WTC11 (cell line): ENCODE results near the gene NET1. TPM values are rescaled to one million over a fixed set of nuclear protein-coding genes. Genes with fewer than 3 reads are reported as not detected.

Source experiments
- ATAC-seq: fragments of 200-7000 bp; cut with Tn5 transposase; 2 replicates; pipeline ENCODE4 v1.10.0; 2021; ENCODE audit warnings: mild to moderate bottlenecking, moderate library complexity
- CTCF ChIA-PET: fragments of 300-600 bp; sonication (Branson Sonifier 250); formaldehyde crosslinking; loops from one replicate; lab custom pipeline; 2021; ENCODE audit warnings: antibody characterized with exemption; lab: Charles Lee
- POLR2A ChIA-PET: fragments of 350-600 bp; sonication (Branson Sonifier 250); formaldehyde crosslinking; loops from one replicate; lab custom pipeline; 2021; ENCODE audit warnings: antibody characterized with exemption; lab: Charles Lee
- DNase-seq: peaks from one replicate; pipeline ENCODE4 v3.0.0; 2021; ENCODE audit warnings: low spot score
- H3K27ac Mint-ChIP-seq: 2 replicates; pipeline ENCODE4 v1.8.0; 2021; ENCODE audit warnings: mixed read lengths
- H3K27me3 Mint-ChIP-seq: 2 replicates; pipeline ENCODE4 v1.8.0; 2021; ENCODE audit warnings: low read depth, mild to moderate bottlenecking, moderate library complexity, mixed read lengths
- H3K36me3 Mint-ChIP-seq: 2 replicates; pipeline ENCODE4 v1.8.0; 2021; ENCODE audit warnings: mixed read lengths
- H3K4me1 Mint-ChIP-seq: 2 replicates; pipeline ENCODE4 v1.8.0; 2022; ENCODE audit warnings: mixed read lengths
- H3K4me3 Mint-ChIP-seq: 2 replicates; pipeline ENCODE4 v1.8.0; 2021; ENCODE audit warnings: mild to moderate bottlenecking, moderate library complexity, mixed read lengths
- H3K9me3 Mint-ChIP-seq: 2 replicates; pipeline ENCODE4 v1.8.0; 2021; ENCODE audit warnings: mixed read lengths
- ELF4 ChIP-seq: sonication (generic); formaldehyde crosslinking; IDR thresholded peaks from 2 replicates; pipeline ENCODE4 v1.8.1; 2022; ENCODE audit warnings: low read depth, mild to moderate bottlenecking, moderate library complexity, missing genetic modification reagents
- FOXP1 ChIP-seq: sonication (generic); formaldehyde crosslinking; IDR thresholded peaks from 2 replicates; pipeline ENCODE4 v1.8.0; 2022; ENCODE audit warnings: missing genetic modification reagents, mild to moderate bottlenecking, moderate library complexity, borderline replicate concordance
- MYBL2 ChIP-seq: sonication (generic); formaldehyde crosslinking; IDR thresholded peaks from 2 replicates; pipeline ENCODE4 v1.8.1; 2023; ENCODE audit warnings: mild to moderate bottlenecking, moderate library complexity, missing genetic modification reagents
- NFATC4 ChIP-seq: fragments of 250-450 bp; sonication (Bioruptor Pico); IDR thresholded peaks from 2 replicates; pipeline ENCODE4 v1.9.0; 2021; ENCODE audit warnings: mild to moderate bottlenecking
- NR3C1 ChIP-seq: sonication (generic); formaldehyde crosslinking; conservative IDR thresholded peaks from 2 replicates; pipeline ENCODE4 v1.8.1; 2023; ENCODE audit warnings: low read depth, mild to moderate bottlenecking, missing genetic modification reagents
- OVOL2 ChIP-seq: fragments of 250-450 bp; sonication (Bioruptor Pico); IDR thresholded peaks from 2 replicates; pipeline ENCODE4 v1.9.0; 2021; ENCODE audit warnings: mild to moderate bottlenecking, borderline replicate concordance
- TEAD1 ChIP-seq: sonication (generic); formaldehyde crosslinking; IDR thresholded peaks from 2 replicates; pipeline ENCODE4 v1.8.0; 2022; ENCODE audit warnings: mild to moderate bottlenecking, missing genetic modification reagents
- ZNF121 ChIP-seq: sonication (generic); formaldehyde crosslinking; IDR thresholded peaks from 2 replicates; pipeline ENCODE4 v1.8.0; 2023; ENCODE audit warnings: missing genetic modification reagents
- ZNF671 ChIP-seq: fragments of 250-450 bp; sonication (Bioruptor Pico); IDR thresholded peaks from 2 replicates; pipeline ENCODE4 v1.8.0; 2021; ENCODE audit warnings: mild to moderate bottlenecking
- total RNA-seq: library from RNA; stranded (reverse); gene quantifications from 3 replicates; pipeline ENCODE4 v1.2.3, GENCODE V29; 2021
- TF ChIP-seq, protein P1 (sequence below): fragments of 250-450 bp; sonication (Bioruptor Pico); IDR thresholded peaks from 2 replicates; pipeline ENCODE4 v1.8.0; 2021; ENCODE audit warnings: mild to moderate bottlenecking
- TF ChIP-seq, protein P2 (sequence below): fragments of 250-450 bp; sonication (Bioruptor Pico); IDR thresholded peaks from 2 replicates; pipeline ENCODE4 v1.9.0; 2021; ENCODE audit warnings: mild to moderate bottlenecking
- TF ChIP-seq, protein P3 (sequence below): fragments of 250-450 bp; sonication (Bioruptor Pico); conservative IDR thresholded peaks from 2 replicates; pipeline ENCODE4 v1.9.0; 2021; ENCODE audit warnings: mild to moderate bottlenecking
- TF ChIP-seq, protein P4 (sequence below): sonication (generic); formaldehyde crosslinking; IDR thresholded peaks from 2 replicates; pipeline ENCODE4 v1.8.0; 2022; ENCODE audit warnings: mild to moderate bottlenecking, missing genetic modification reagents
- TF ChIP-seq, protein P5 (sequence below): sonication (generic); formaldehyde crosslinking; IDR thresholded peaks from 2 replicates; pipeline ENCODE4 v1.8.0; 2022; ENCODE audit warnings: mild to moderate bottlenecking, missing genetic modification reagents
- TF ChIP-seq, protein P6 (sequence below): fragments of 250-450 bp; sonication (Bioruptor Pico); IDR thresholded peaks from 2 replicates; pipeline ENCODE4 v1.9.0; 2021; ENCODE audit warnings: mild to moderate bottlenecking
- TF ChIP-seq, protein P7 (sequence below): sonication (generic); formaldehyde crosslinking; IDR thresholded peaks from 2 replicates; pipeline ENCODE4 v1.8.1; 2023; ENCODE audit warnings: mild to moderate bottlenecking, missing genetic modification reagents
- TF ChIP-seq, protein P8 (sequence below): sonication (generic); formaldehyde crosslinking; IDR thresholded peaks from 2 replicates; pipeline ENCODE4 v1.8.0; 2023; ENCODE audit warnings: missing genetic modification reagents, mild to moderate bottlenecking, borderline replicate concordance

Gene NET1
- total RNA-seq, 1 experiment from 2014 or later: 85.4 TPM

DNA sequence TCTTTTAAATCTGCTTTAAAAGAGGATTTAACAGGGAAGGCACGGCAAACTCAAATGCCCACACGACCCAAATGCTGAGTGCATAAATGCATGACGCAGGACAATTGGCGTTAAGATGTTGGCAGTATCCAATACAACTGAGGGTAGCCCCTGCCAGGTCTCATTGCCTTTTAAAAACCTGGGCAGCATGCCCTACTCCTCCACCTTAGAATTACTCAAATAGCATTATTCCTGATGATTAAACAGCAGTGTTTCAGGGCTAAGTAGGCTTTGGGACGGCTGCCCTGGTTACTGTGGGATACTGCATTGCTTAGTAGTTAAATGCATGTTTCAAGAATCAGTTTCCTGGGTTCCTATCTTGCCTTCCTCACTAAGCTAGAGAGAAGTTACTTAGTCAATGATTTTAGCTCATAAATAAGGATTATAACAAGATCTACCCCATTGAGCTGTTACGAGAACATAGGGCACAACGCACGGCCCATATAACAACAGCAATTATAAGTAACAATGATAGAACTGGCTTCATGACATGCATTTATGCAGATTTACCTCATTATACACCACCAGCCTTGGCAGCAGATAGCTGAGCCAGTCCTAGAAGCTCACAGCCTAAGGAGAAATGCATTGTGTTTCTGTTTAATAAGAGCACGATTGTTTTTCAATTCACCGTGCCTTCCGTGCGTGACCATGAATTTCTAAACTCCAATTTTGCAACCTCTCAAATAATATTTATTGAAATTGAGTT, 15.6 kb upstream of the NET1 start:
- peaks cover 16% of the 10 kb centered on the region for H3K36me3 Mint-ChIP-seq
- CTCF ChIA-PET: interaction anchor here (0.6 to 1.1 kb wide), 2 partner anchors 13 to 187 kb away, joined by 3 to 4 read pairs; no protein-coding TSS in a partner anchor
- H3K4me3 Mint-ChIP-seq: no peak overlapping the region
- H3K4me1 Mint-ChIP-seq: peaks cover 6% of the 10 kb centered on the region
- TF ChIP-seq NFATC4 (no peak), OVOL2 (CRISPR knock-in tag) (no peak), FOXP1 (CRISPR knock-in tag) (no peak), ELF4 (CRISPR knock-in tag) (no peak), ZNF671 (CRISPR knock-in tag) (no peak), TEAD1 (CRISPR knock-in tag) (no peak), MYBL2 (no peak), ZNF121 (CRISPR knock-in tag) (no peak)
- TF ChIP-seq, protein P1, sequence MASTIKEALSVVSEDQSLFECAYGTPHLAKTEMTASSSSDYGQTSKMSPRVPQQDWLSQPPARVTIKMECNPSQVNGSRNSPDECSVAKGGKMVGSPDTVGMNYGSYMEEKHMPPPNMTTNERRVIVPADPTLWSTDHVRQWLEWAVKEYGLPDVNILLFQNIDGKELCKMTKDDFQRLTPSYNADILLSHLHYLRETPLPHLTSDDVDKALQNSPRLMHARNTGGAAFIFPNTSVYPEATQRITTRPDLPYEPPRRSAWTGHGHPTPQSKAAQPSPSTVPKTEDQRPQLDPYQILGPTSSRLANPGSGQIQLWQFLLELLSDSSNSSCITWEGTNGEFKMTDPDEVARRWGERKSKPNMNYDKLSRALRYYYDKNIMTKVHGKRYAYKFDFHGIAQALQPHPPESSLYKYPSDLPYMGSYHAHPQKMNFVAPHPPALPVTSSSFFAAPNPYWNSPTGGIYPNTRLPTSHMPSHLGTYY: no peak
- TF ChIP-seq, protein P2, sequence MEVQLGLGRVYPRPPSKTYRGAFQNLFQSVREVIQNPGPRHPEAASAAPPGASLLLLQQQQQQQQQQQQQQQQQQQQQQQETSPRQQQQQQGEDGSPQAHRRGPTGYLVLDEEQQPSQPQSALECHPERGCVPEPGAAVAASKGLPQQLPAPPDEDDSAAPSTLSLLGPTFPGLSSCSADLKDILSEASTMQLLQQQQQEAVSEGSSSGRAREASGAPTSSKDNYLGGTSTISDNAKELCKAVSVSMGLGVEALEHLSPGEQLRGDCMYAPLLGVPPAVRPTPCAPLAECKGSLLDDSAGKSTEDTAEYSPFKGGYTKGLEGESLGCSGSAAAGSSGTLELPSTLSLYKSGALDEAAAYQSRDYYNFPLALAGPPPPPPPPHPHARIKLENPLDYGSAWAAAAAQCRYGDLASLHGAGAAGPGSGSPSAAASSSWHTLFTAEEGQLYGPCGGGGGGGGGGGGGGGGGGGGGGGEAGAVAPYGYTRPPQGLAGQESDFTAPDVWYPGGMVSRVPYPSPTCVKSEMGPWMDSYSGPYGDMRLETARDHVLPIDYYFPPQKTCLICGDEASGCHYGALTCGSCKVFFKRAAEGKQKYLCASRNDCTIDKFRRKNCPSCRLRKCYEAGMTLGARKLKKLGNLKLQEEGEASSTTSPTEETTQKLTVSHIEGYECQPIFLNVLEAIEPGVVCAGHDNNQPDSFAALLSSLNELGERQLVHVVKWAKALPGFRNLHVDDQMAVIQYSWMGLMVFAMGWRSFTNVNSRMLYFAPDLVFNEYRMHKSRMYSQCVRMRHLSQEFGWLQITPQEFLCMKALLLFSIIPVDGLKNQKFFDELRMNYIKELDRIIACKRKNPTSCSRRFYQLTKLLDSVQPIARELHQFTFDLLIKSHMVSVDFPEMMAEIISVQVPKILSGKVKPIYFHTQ (CRISPR knock-in tag): no peak
- TF ChIP-seq, protein P3, sequence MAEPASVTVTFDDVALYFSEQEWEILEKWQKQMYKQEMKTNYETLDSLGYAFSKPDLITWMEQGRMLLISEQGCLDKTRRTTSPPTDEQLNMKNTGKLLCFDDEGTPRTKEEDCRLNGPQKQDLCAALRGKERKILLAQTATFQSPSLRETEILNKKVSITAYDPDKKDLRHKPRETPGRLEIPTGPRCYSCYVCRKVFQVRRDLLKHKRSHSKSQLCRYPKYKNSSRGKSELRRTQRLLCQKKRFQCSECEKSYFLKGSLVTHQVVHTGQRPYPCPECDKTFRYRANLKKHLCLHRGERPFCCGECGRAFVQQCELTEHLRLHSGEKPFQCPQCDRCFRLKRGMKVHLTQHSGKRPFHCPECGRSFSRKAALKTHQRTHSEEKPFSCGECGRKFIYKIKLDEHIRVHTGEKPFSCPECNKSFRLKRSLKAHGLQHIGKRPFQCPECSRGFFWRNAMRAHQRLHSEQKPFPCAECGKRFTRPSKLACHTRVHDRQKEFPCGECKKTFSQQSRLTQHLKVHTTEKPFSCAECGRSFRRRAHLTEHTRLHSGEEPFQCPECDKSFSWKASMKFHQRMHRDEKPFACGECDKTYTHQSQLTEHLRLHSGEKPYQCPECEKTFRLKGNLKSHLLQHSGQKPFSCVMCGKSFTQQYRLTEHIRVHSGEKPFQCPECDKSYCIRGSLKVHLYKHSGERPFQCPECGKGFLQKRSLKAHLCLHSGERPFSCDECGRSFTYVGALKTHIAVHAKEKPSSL (CRISPR knock-in tag): no peak
- TF ChIP-seq, protein P4, sequence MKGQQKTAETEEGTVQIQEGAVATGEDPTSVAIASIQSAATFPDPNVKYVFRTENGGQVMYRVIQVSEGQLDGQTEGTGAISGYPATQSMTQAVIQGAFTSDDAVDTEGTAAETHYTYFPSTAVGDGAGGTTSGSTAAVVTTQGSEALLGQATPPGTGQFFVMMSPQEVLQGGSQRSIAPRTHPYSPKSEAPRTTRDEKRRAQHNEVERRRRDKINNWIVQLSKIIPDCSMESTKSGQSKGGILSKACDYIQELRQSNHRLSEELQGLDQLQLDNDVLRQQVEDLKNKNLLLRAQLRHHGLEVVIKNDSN (CRISPR knock-in tag): no peak
- TF ChIP-seq, protein P5, sequence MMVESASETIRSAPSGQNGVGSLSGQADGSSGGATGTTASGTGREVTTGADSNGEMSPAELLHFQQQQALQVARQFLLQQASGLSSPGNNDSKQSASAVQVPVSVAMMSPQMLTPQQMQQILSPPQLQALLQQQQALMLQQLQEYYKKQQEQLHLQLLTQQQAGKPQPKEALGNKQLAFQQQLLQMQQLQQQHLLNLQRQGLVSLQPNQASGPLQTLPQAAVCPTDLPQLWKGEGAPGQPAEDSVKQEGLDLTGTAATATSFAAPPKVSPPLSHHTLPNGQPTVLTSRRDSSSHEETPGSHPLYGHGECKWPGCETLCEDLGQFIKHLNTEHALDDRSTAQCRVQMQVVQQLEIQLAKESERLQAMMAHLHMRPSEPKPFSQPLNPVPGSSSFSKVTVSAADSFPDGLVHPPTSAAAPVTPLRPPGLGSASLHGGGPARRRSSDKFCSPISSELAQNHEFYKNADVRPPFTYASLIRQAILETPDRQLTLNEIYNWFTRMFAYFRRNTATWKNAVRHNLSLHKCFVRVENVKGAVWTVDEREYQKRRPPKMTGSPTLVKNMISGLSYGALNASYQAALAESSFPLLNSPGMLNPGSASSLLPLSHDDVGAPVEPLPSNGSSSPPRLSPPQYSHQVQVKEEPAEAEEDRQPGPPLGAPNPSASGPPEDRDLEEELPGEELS (CRISPR knock-in tag): no peak
- DNase-seq: no peak
- no peak overlapping the region for H3K27ac Mint-ChIP-seq
- peaks cover 28% of the 10 kb centered on the region for H3K9me3 Mint-ChIP-seq
- no peak for ATAC-seq
- POLR2A ChIA-PET: no interaction called here
- no peaks in the 10 kb centered on the region; the same call in 1 of the 2 replicates for H3K27me3 Mint-ChIP-seq

DNA sequence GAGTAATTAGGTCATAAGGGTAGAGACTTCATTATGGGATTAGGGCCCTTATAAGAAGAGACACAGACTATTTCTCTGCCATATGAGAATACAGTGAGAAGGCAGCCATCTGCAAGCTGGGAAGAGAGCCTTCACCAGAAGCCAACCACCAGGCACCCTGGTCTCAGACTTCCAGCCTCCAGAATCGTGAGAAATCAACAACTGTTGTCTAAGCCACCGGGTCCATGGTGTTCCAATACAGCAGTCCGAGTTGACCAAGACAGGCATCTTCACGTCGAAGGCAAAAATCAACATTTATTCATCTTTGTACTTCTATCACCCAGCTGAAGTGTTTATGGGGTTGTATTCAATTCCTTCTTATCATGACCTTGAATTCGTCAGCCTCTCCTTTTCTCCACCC, 13.0 kb upstream of the NET1 start:
- ATAC-seq (no peak), DNase-seq (no peak)
- H3K27me3 Mint-ChIP-seq: no peaks in the 10 kb centered on the region
- no peak overlapping the region for H3K27ac Mint-ChIP-seq
- no peak overlapping the region for H3K4me3 Mint-ChIP-seq
- CTCF ChIA-PET: interaction anchor here (1.1 kb wide), 1 partner anchor 33 kb away, joined by 7 read pairs; no protein-coding TSS in a partner anchor
- no peaks in the 10 kb centered on the region for H3K36me3 Mint-ChIP-seq
- H3K4me1 Mint-ChIP-seq: no peaks in the 10 kb centered on the region
- 0 out of 2 replicates have a peak, but pooled peaks cover 4% of the 10 kb centered on the region for H3K9me3 Mint-ChIP-seq
- POLR2A ChIA-PET: no interaction called here
- TF ChIP-seq, protein P6, sequence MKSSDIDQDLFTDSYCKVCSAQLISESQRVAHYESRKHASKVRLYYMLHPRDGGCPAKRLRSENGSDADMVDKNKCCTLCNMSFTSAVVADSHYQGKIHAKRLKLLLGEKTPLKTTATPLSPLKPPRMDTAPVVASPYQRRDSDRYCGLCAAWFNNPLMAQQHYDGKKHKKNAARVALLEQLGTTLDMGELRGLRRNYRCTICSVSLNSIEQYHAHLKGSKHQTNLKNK: no peak
- TF ChIP-seq, protein P7, sequence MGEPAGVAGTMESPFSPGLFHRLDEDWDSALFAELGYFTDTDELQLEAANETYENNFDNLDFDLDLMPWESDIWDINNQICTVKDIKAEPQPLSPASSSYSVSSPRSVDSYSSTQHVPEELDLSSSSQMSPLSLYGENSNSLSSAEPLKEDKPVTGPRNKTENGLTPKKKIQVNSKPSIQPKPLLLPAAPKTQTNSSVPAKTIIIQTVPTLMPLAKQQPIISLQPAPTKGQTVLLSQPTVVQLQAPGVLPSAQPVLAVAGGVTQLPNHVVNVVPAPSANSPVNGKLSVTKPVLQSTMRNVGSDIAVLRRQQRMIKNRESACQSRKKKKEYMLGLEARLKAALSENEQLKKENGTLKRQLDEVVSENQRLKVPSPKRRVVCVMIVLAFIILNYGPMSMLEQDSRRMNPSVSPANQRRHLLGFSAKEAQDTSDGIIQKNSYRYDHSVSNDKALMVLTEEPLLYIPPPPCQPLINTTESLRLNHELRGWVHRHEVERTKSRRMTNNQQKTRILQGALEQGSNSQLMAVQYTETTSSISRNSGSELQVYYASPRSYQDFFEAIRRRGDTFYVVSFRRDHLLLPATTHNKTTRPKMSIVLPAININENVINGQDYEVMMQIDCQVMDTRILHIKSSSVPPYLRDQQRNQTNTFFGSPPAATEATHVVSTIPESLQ (CRISPR knock-in tag): no peak
- TF ChIP-seq NR3C1 (CRISPR knock-in tag): no peak
- TF ChIP-seq, protein P8, sequence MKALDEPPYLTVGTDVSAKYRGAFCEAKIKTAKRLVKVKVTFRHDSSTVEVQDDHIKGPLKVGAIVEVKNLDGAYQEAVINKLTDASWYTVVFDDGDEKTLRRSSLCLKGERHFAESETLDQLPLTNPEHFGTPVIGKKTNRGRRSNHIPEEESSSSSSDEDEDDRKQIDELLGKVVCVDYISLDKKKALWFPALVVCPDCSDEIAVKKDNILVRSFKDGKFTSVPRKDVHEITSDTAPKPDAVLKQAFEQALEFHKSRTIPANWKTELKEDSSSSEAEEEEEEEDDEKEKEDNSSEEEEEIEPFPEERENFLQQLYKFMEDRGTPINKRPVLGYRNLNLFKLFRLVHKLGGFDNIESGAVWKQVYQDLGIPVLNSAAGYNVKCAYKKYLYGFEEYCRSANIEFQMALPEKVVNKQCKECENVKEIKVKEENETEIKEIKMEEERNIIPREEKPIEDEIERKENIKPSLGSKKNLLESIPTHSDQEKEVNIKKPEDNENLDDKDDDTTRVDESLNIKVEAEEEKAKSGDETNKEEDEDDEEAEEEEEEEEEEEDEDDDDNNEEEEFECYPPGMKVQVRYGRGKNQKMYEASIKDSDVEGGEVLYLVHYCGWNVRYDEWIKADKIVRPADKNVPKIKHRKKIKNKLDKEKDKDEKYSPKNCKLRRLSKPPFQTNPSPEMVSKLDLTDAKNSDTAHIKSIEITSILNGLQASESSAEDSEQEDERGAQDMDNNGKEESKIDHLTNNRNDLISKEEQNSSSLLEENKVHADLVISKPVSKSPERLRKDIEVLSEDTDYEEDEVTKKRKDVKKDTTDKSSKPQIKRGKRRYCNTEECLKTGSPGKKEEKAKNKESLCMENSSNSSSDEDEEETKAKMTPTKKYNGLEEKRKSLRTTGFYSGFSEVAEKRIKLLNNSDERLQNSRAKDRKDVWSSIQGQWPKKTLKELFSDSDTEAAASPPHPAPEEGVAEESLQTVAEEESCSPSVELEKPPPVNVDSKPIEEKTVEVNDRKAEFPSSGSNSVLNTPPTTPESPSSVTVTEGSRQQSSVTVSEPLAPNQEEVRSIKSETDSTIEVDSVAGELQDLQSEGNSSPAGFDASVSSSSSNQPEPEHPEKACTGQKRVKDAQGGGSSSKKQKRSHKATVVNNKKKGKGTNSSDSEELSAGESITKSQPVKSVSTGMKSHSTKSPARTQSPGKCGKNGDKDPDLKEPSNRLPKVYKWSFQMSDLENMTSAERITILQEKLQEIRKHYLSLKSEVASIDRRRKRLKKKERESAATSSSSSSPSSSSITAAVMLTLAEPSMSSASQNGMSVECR (CRISPR knock-in tag): no peak
